GM19452 (cell line): ENCODE measurements around the gene SLC66A1.

ENCODE experiments used
- ATAC-seq: cut with Tn5 transposase; IDR thresholded peaks from one replicate; pipeline ENCODE4 v1.9.1; 2021; ENCODE audit not compliant: unreplicated experiment

The SLC66A1 gene

DNA sequence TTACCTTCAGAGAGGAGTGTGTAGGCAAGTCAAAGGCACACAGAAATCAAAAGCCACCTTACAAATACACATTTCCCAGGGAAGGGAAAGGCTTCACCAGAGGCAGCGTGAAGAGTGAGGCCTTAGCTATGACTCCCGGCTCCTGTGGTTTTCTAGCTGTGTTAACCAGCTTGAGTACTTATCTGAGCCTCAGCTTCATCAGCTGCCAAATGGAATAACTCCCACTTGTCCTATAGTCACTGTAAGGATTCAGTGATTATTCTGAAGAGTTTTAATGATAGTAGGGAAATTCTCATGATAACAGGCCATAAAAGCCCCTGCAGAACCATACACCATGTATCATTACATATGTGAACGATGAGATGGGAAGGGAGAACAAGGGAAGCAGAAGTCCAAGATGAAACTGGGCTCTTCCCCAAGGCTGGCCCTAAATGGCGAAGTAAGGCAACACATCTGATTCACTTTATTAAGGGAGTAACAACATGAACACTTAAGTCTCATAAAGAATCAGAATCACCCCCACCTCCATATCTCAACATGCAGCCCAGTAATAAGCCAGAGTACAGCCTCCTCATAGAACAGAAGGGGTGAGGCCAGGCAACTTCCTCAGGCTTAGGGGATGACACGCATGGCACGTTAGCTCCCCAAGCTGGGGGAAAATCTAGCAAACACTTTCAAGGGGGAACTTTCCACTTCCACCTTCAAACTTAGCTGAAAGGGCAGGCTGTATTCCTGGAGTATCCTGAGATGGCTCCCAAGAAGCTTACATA is 63.7 kb downstream of the SLC66A1 start:
- no peak for ATAC-seq

DNA sequence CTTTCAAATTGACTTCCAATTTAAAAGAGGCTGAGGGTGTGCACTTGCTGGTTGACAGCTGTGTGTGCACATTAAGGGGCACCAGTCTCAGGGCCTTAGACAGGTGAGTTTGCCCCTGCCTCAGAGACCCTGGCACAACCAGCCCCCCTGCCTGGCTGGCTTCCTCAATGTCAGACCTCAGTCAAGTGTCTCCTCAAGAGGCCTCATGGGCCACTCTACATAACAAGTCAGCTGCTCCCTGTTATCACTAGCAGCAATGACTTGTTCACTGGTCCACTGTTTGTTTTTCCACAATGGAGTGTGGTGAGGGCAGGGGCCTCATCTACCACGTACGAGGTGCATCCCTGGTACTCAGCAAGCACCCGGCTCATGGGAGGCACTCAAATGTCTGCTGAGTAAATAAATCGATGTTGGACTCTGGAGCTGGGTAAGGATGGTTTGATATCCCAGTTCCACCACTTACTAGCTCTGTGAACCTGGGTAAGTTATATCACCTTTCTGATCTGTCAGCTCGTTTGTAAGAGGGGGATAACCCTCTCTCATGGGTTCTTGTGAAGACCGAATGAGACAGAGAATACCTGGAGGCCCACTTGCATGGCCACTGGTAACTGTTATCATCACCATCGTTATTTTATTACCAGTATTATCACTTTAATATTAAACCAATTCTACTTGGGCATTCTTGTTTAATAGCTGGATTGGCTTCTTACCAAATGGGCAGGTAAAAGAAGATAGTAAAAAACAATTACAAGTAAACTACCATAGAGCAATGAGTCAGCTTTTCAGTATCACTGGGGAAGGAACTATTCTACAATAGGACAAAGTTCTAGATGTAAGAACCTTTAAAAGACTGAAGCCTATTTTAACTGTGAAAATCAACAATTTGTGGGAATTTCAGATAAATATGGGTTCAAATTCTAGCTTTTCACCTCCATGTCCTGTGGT is 64.6 kb downstream of the SLC66A1 start:
- no peak for ATAC-seq

- no peak for ATAC-seq
These were observed 65.9 kb downstream of the SLC66A1 start for GRCh38 chr1:19377812-19378718.
